CMK (cell line): ENCODE results near the gene MOSPD2.

Experiments
- DNase-seq: peaks from one replicate; pipeline ENCODE4 v3.0.0-alpha.2; 2010; ENCODE audit warnings: low read depth

The MOSPD2 gene

GRCh38 chrX:14915596-14915995 is 42.4 kb downstream of the MOSPD2 start:
- no peak for DNase-seq

- no peak for DNase-seq
Measured at GRCh38 chrX:14916017-14916674, 42.9 kb downstream of the MOSPD2 start.

GRCh38 chrX:14919407-14919806 is 46.2 kb downstream of the MOSPD2 start:
- no peak for DNase-seq

GRCh38 chrX:14920196-14920595 is 47.0 kb downstream of the MOSPD2 start:
- DNase-seq = no peak

GRCh38 chrX:14922437-14922836 is 49.2 kb downstream of the MOSPD2 start:
- no peak for DNase-seq

GRCh38 chrX:14923761-14924160 is 50.5 kb downstream of the MOSPD2 start:
- DNase-seq = no peak

GRCh38 chrX:14926471-14926870 is 53.2 kb downstream of the MOSPD2 start:
- DNase-seq = no peak

- DNase-seq = no peak
Measured at GRCh38 chrX:14927401-14927800, 54.2 kb downstream of the MOSPD2 start.

GRCh38 chrX:14930663-14931062 is 57.4 kb downstream of the MOSPD2 start:
- DNase-seq = no peak

GRCh38 chrX:14932136-14932535 is 58.9 kb downstream of the MOSPD2 start:
- DNase-seq = no peak

- no peak for DNase-seq
Measured at GRCh38 chrX:14934423-14934822, 61.2 kb downstream of the MOSPD2 start.

- no peak for DNase-seq
Measured at GRCh38 chrX:14936561-14936960, 63.3 kb downstream of the MOSPD2 start.

- DNase-seq = no peak
Measured at GRCh38 chrX:14939644-14940043, 66.4 kb downstream of the MOSPD2 start.

- DNase-seq = no peak
Measured at GRCh38 chrX:14941301-14941700, 68.1 kb downstream of the MOSPD2 start.

GRCh38 chrX:14942341-14942740 is 69.1 kb downstream of the MOSPD2 start:
- no peak for DNase-seq

GRCh38 chrX:14943962-14944361 is 70.7 kb downstream of the MOSPD2 start:
- DNase-seq = no peak

GRCh38 chrX:14946606-14947155 is 73.5 kb downstream of the MOSPD2 start:
- no peak for DNase-seq

- DNase-seq = no peak
Measured at GRCh38 chrX:14948691-14949090, 75.5 kb downstream of the MOSPD2 start.

- DNase-seq = no peak
Measured at GRCh38 chrX:14956813-14957582, 83.8 kb downstream of the MOSPD2 start.

- DNase-seq = no peak
Measured at GRCh38 chrX:14963447-14964236, 90.4 kb downstream of the MOSPD2 start.

- no peak for DNase-seq
Measured at GRCh38 chrX:14964500-14964899, 91.3 kb downstream of the MOSPD2 start.
